ENCODE results near the gene DAPL1.
"Not testable (repeated sequence)": the region's sequence is repeated elsewhere in the genome, so short reads cannot be mapped to it uniquely, and the experiment has no call there.

The DAPL1 gene

GRCh38 chr2:158822193-158822592, 27.1 kb downstream of the DAPL1 start:
- no peak for DNase-seq (ENCODE audit: low read depth)

GRCh38 chr2:158823486-158824237, 28.5 kb downstream of the DAPL1 start:
- DNase-seq (ENCODE audit: low read depth), result no peak

- no peak for DNase-seq (ENCODE audit: low read depth)
Observed at GRCh38 chr2:158825021-158825420, 29.9 kb downstream of the DAPL1 start.

- DNase-seq (ENCODE audit: low read depth), result no peak
Observed at GRCh38 chr2:158826965-158827364, 31.8 kb downstream of the DAPL1 start.

- peak; percentile 30 for DNase-seq (ENCODE audit: low read depth)
Observed at GRCh38 chr2:158828378-158829164, 33.5 kb downstream of the DAPL1 start.

GRCh38 chr2:158829167-158829566, 34.0 kb downstream of the DAPL1 start:
- DNase-seq (ENCODE audit: low read depth), result no peak

GRCh38 chr2:158830201-158830600, 35.1 kb downstream of the DAPL1 start:
- DNase-seq (ENCODE audit: low read depth), result no peak

- peak; percentile 11 for DNase-seq (ENCODE audit: low read depth)
Observed at GRCh38 chr2:158835431-158835830, 40.3 kb downstream of the DAPL1 start.

- no peak for DNase-seq (ENCODE audit: low read depth)
Observed at GRCh38 chr2:158837645-158838044, 42.5 kb downstream of the DAPL1 start.

- DNase-seq (ENCODE audit: low read depth), result peak; percentile 7
Observed at GRCh38 chr2:158841850-158842249, 46.7 kb downstream of the DAPL1 start.

- DNase-seq (ENCODE audit: low read depth), result no peak
Observed at GRCh38 chr2:158845444-158845843, 50.3 kb downstream of the DAPL1 start.

GRCh38 chr2:158845859-158846258, 50.7 kb downstream of the DAPL1 start:
- no peak for DNase-seq (ENCODE audit: low read depth)

GRCh38 chr2:158847526-158847925, 52.4 kb downstream of the DAPL1 start:
- DNase-seq (ENCODE audit: low read depth), result not testable (repeated sequence)

GRCh38 chr2:158848031-158848970, 53.2 kb downstream of the DAPL1 start:
- DNase-seq (ENCODE audit: low read depth), result not testable (repeated sequence)

- not testable (repeated sequence) for DNase-seq (ENCODE audit: low read depth)
Observed at GRCh38 chr2:158860179-158860578, 65.1 kb downstream of the DAPL1 start.

GRCh38 chr2:158861626-158862025, 66.5 kb downstream of the DAPL1 start:
- not testable (repeated sequence) for DNase-seq (ENCODE audit: low read depth)

- DNase-seq (ENCODE audit: low read depth), result not testable (repeated sequence)
Observed at GRCh38 chr2:158865469-158865868, 70.4 kb downstream of the DAPL1 start.
